Neuronal stem cell (in vitro differentiated cells): ENCODE measurements around the gene MTR.

Source experiments
- DNase-seq: peaks from one replicate; pipeline ENCODE4 v3.0.0-alpha.2; 2013; ENCODE audit warnings: low spot score
- H2AFZ ChIP-seq: one replicate; pipeline ENCODE4 v1.6.1; 2013; ENCODE audit warnings: mild to moderate bottlenecking, low read length, inconsistent platforms
- H2AK5ac ChIP-seq: 2 replicates; pipeline ENCODE4 v1.6.1; 2013; ENCODE audit warnings: low read depth, mild to moderate bottlenecking, inconsistent platforms, low read length, moderate library complexity, mixed read lengths
- H2BK120ac ChIP-seq: 2 replicates; pipeline ENCODE4 v1.6.1; 2013; ENCODE audit warnings: low read depth, mild to moderate bottlenecking, inconsistent platforms, low read length, moderate library complexity, mixed read lengths
- H2BK12ac ChIP-seq: one replicate; pipeline ENCODE4 v1.6.1; 2013; ENCODE audit warnings: low read length, inconsistent platforms
- H2BK15ac ChIP-seq: 2 replicates; pipeline ENCODE4 v1.6.1; 2013; ENCODE audit warnings: mild to moderate bottlenecking, low read length, inconsistent platforms, mixed read lengths
- H2BK5ac ChIP-seq: one replicate; pipeline ENCODE4 v1.6.1; 2013; ENCODE audit warnings: inconsistent platforms, mild to moderate bottlenecking, low read length, moderate library complexity
- H3K14ac ChIP-seq: one replicate; pipeline ENCODE4 v1.6.1; 2013; ENCODE audit warnings: low read length, inconsistent platforms
- H3K18ac ChIP-seq: 2 replicates; pipeline ENCODE4 v1.6.1; 2013; ENCODE audit warnings: low read length, inconsistent platforms
- H3K23ac ChIP-seq: 2 replicates; pipeline ENCODE4 v1.6.1; 2013; ENCODE audit warnings: low read depth, mild to moderate bottlenecking, mixed read lengths, low read length, inconsistent platforms; ENCODE audit not compliant: poor library complexity
- H3K27ac ChIP-seq: replicated peaks from 3 replicates; pipeline ENCODE4 v1.5.1; 2013; ENCODE audit warnings: low read length, inconsistent platforms
- H3K27me3 ChIP-seq, 3 experiments: 2 replicates each; pipeline ENCODE4 v1.6.1; 2013; ENCODE audit warnings: low read length in 3 of 3, mild to moderate bottlenecking in 2 of 3, inconsistent platforms in 1 of 3, low read depth in 1 of 3, mixed read lengths in 1 of 3, moderate library complexity in 1 of 3; ENCODE audit not compliant: control insufficient read depth in 3 of 3, insufficient read depth in 3 of 3
- H3K36me3 ChIP-seq, 2 donors: replicated peaks in 1 of 2; 2 replicates each; pipeline ENCODE4 v1.6.1; 2013; ENCODE audit warnings: low read length in 2 of 2; ENCODE audit not compliant: control insufficient read depth in 2 of 2, insufficient read depth in 2 of 2
- H3K4ac ChIP-seq: 2 replicates; pipeline ENCODE4 v1.6.1; 2013; ENCODE audit warnings: inconsistent platforms, mild to moderate bottlenecking, low read length, moderate library complexity
- H3K4me1 ChIP-seq, 2 donors: 1 replicate in 1 of 2; 2 replicates in 1 of 2; pipeline ENCODE4 v1.6.1; 2013; ENCODE audit warnings: low read length in 2 of 2, low read depth in 1 of 2; ENCODE audit not compliant: control insufficient read depth in 2 of 2, insufficient read depth in 1 of 2
- H3K4me2 ChIP-seq: one replicate; pipeline ENCODE4 v1.6.1; 2013; ENCODE audit warnings: mild to moderate bottlenecking, low read length, inconsistent platforms; ENCODE audit not compliant: insufficient read depth, poor library complexity, severe bottlenecking
- H3K4me3 ChIP-seq, 2 donors: 2 replicates each; pipeline ENCODE4 v1.5.1; 2013; ENCODE audit warnings: low read length in 2 of 2, mild to moderate bottlenecking in 2 of 2, inconsistent platforms in 1 of 2, moderate library complexity in 1 of 2
- H3K79me1 ChIP-seq: one replicate; pipeline ENCODE4 v1.6.1; 2013; ENCODE audit warnings: low read depth, mild to moderate bottlenecking, inconsistent platforms, low read length, moderate library complexity
- H3K9ac ChIP-seq: one replicate; pipeline ENCODE4 v1.6.1; 2013; ENCODE audit warnings: mild to moderate bottlenecking, low read depth, low read length, inconsistent platforms; ENCODE audit not compliant: poor library complexity
- H3K9me3 ChIP-seq, 2 donors: replicated peaks in 1 of 2; 2 replicates each; pipeline versions ENCODE3 to v1.6.1; 2013; ENCODE audit warnings: low read length in 2 of 2, mild to moderate bottlenecking in 2 of 2, inconsistent platforms in 1 of 2, low read depth in 1 of 2, mixed read lengths in 1 of 2, moderate library complexity in 1 of 2; ENCODE audit not compliant: control insufficient read depth in 2 of 2, insufficient read depth in 1 of 2
- H4K8ac ChIP-seq: one replicate; pipeline ENCODE4 v1.6.1; 2013; ENCODE audit warnings: low read depth, mild to moderate bottlenecking, inconsistent platforms, low read length, moderate library complexity
- H4K91ac ChIP-seq: one replicate; pipeline ENCODE4 v1.6.1; 2013; ENCODE audit warnings: low read length, low read depth, mild to moderate bottlenecking, inconsistent platforms; ENCODE audit not compliant: poor library complexity
- WGBS, 2 donors: extraction: QIAGEN DNeasy Blood & Tissue Kit; methylation state at CpG; one replicate each; pipeline ENCODE4 v1.1.7; 2013; ENCODE audit warnings: missing lambda C conversion rate in 2 of 2, mixed read lengths in 1 of 2; ENCODE audit not compliant: insufficient read length in 2 of 2, insufficient replicate concordance in 1 of 2; ENCODE audit errors: extremely low coverage in 2 of 2; 5-methylcytosine and 5-hydroxymethylcytosine counted together

Gene MTR

DNA sequence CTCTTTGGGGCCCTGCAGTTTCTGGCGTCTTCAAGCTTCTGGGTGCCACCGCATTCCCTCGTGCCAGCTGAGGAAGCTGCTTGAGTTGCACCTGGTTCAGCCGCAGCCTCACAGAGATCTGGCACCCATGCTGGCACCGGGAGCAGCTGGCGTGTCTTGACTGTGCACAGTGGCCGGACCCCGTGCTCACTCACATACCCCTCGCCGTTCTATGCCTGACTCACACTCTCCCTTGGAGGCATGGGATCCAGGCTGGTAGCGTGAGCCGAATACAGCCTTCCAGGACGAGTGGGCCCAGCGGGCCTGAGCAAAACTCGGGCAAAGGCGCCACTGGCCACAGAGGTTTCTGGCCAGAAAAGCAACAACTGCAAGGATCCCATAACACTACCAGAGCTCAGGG, 8.6 kb upstream of the MTR start:
- Histone ChIP-seq H3K36me3 (no peaks in the 10 kb centered on the region), H4K91ac (no peak overlapping the region), H3K18ac (peak overlapping the region; percentile 64), H2BK5ac (no peak overlapping the region), H3K79me1 (no peaks in the 10 kb centered on the region), H2BK12ac (no peak overlapping the region), H3K23ac (no peak overlapping the region), H4K8ac (no peak overlapping the region), H3K27ac (no peak overlapping the region), H3K27me3 (peaks cover 0 to 3% (median 0%) of the 10 kb centered on the region in 3 experiments), H3K9ac (no peak overlapping the region), H2BK120ac (no peak overlapping the region), H2AFZ (peak overlapping the region; percentile 35), H3K4me3 (no peak overlapping the region), H2BK15ac (no peak overlapping the region), H3K4ac (no peak overlapping the region), H3K4me2 (no peak overlapping the region), H3K4me1 (no peaks in the 10 kb centered on the region), H2AK5ac (peak overlapping the region; percentile 56), H3K9me3 (no peaks in the 10 kb centered on the region), H3K14ac (no peak overlapping the region)
- WGBS, 2 donors: no CpG with 5 or more reads among the region's 16 CpGs
- no peak for DNase-seq

DNA sequence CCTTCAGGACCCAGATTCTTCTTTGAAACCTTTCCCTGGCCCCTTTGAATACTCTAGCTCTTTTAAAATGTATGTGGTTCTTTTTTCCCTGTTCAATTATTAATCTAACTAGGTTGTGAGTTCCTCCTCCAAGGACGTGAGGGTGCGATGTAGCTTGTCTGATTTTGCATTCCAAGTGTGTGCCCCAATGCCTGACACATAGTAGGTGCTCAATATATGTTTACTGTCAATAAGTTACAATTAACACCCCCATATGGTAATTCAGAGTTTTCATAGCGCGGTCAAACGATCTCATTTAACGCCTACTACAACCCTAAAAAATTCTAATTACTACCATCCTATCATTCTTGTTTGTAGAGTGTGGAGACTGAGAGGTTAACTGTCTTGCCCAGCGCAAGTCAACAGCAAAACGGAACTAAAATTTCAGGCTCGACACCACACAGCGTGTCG, 482 bp upstream of the MTR start:
- Histone ChIP-seq H3K36me3 (peaks cover 0 to 5% of the 10 kb centered on the region in 2 donors), H3K4me2 (peak overlapping the region; percentile 68), H2BK120ac (no peak overlapping the region), H3K4me1 (no peaks in the 10 kb centered on the region), H3K4me3 (peak overlapping the region; percentile 76 to 90), H2BK5ac (no peak overlapping the region), H3K9ac (no peak overlapping the region), H3K23ac (no peak overlapping the region), H3K18ac (peak overlapping the region; percentile 24), H3K27me3 (peaks cover 0 to 4% (median 0%) of the 10 kb centered on the region in 3 experiments), H4K8ac (no peak overlapping the region), H3K27ac (no peak overlapping the region), H2AK5ac (no peak overlapping the region), H4K91ac (no peak overlapping the region), H3K4ac (no peak overlapping the region), H3K14ac (no peak overlapping the region), H2BK15ac (no peak overlapping the region), H2BK12ac (no peak overlapping the region), H3K79me1 (no peaks in the 10 kb centered on the region), H3K9me3 (no peaks in the 10 kb centered on the region), H2AFZ (peak overlapping the region; percentile 95)
- no peak for DNase-seq
- no CpG with 5 or more reads among the region's 11 CpGs for WGBS, 2 donors

DNA sequence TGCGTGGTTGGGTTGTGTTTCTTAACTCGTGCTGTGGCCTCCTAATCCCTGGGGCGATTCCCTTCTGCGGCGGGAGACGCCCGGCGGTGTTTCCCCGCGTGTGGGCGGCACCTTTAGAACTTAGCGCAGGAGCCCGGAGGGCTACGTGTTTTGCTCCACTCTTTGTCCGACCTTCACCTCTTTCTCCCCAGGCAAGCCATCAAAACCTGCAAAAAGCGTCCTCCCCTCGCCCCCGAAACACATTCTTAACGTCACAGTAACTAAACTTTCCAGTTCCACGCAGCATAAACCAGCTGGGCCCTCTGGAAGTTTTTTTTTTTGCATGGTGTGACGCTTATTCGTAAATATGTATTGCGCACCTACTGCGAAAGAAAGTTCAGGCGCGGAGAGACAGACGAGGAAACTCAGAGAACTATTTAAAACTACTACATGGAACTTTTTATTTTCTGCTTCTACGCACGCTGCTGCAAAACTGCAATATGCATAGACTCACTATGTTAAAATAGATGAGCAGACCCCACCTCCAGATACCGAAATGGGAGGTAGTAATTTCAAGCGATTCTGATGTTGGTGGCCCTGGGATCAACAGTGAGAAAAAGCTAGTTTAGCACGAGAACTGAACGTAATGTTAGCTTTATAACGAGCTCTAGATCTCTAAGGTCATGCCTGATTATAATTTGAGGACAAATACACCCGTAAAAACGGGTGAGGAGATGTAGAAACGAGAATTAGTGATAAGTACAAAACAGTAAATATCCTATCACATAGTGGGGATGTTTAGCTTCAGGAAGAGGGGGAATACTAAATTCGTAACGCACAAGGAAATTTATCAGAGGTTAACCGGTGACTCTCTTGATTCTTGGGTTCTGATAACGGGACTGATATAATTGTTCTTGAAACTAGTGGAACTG, 920 bp downstream of the MTR start:
- no peaks in the 10 kb centered on the region for H3K9me3 ChIP-seq
- DNase-seq: no peak

DNA sequence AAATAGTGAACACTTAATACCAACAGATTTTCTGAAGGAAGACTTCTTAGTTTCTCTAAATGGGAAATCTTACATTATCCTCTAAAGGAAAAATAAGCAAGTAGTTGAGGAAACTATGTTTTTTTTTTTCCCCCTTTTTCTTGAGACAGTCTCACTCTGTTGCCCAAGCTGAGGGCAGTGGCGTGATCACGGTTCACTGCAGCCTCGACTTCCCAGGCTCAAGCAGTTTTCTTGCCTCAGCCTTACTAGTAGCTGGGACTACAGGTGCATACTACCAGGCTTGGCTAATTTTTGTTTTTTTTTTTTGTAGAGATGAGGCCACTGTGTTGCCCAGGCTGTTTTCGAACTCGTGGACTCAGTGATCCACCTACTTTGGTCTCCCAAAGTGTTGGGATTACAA, 3.9 kb downstream of the MTR start:
- no peak overlapping the region for H2BK15ac ChIP-seq
- no peak overlapping the region for H4K8ac ChIP-seq
- H3K23ac ChIP-seq: no peak overlapping the region
- H3K4me3 ChIP-seq: no peak overlapping the region
- H3K27ac ChIP-seq: no peak overlapping the region
- no peaks in the 10 kb centered on the region for H3K27me3 ChIP-seq
- no peaks in the 10 kb centered on the region for H3K4me1 ChIP-seq
- no peak overlapping the region for H2AK5ac ChIP-seq
- no peak overlapping the region for H3K4ac ChIP-seq
- no peaks in the 10 kb centered on the region for H3K9me3 ChIP-seq
- peaks cover 0 to 16% of the 10 kb centered on the region in 2 donors for H3K36me3 ChIP-seq
- H4K91ac ChIP-seq: no peak overlapping the region
- no peak for DNase-seq
- H3K14ac ChIP-seq: no peak overlapping the region
- no peak overlapping the region for H3K9ac ChIP-seq
- no peak overlapping the region for H3K4me2 ChIP-seq
- H2AFZ ChIP-seq: no peak overlapping the region
- no CpG with 5 or more reads among the region's 5 CpGs for WGBS, 2 donors
- H3K18ac ChIP-seq: no peak overlapping the region
- no peak overlapping the region for H2BK5ac ChIP-seq
- H2BK12ac ChIP-seq: no peak overlapping the region
- H3K79me1 ChIP-seq: no peaks in the 10 kb centered on the region
- no peak overlapping the region for H2BK120ac ChIP-seq

More for the DNA sequence above, 920 bp downstream of the MTR start:
- Histone ChIP-seq H2AFZ (peak overlapping the region; percentile 95), H2BK120ac (no peak overlapping the region), H3K23ac (peak overlapping the region; percentile 78), H3K14ac (peak overlapping the region; percentile 95), H3K27ac (no peak overlapping the region), H3K4me3 (peak overlapping the region; percentile 90 to 92), H2BK5ac (peak overlapping the region; percentile 95), H3K4ac (peak overlapping the region; percentile 28), H2BK12ac (no peak overlapping the region), H3K27me3 (peaks cover 0 to 4% (median 0%) of the 10 kb centered on the region in 3 experiments), H3K36me3 (peaks cover 0 to 5% of the 10 kb centered on the region in 2 donors), H4K91ac (no peak overlapping the region), H3K18ac (peak overlapping the region; percentile 95), H2BK15ac (no peak overlapping the region), H4K8ac (peak overlapping the region; percentile 98), H2AK5ac (no peak overlapping the region), H3K4me2 (peak overlapping the region; percentile 94), H3K79me1 (no peaks in the 10 kb centered on the region), H3K9ac (peak overlapping the region; percentile 98), H3K4me1 (no peaks in the 10 kb centered on the region)
- WGBS, 2 donors: no CpG with 5 or more reads among the region's 41 CpGs
